Measurements from ENCODE around the gene REEP3.

DNA sequence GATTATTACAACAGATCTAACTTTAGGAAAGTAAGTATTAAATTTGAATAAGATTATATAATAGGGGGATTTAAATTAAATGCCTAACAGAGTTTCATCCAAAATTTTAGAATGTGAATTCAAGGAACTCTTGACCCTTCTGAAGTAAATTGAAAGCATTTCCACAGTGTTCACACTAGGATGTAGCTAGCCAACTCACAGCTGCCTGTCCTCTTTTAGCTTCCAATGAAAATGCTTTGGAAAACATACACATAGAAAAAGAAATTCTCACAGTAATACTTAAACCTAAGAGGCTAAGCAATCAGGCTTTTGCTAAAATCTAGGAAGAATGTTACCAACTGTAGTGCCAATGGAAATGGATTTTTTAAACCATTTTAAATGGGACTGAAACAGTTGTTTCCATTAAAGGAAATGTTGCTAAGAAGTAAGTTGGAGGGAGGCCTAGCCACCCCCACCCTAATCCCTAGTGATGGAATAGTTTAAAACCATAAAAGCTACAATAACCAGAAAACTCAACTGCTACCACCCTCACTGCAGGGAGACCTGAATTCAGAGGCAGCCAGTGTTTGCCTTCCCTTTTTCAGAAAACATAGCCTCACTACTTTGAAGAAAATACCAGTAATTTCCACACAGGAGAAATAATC lies 58.3 kb downstream of the REEP3 start:
- TF ChIP-seq, protein P1, sequence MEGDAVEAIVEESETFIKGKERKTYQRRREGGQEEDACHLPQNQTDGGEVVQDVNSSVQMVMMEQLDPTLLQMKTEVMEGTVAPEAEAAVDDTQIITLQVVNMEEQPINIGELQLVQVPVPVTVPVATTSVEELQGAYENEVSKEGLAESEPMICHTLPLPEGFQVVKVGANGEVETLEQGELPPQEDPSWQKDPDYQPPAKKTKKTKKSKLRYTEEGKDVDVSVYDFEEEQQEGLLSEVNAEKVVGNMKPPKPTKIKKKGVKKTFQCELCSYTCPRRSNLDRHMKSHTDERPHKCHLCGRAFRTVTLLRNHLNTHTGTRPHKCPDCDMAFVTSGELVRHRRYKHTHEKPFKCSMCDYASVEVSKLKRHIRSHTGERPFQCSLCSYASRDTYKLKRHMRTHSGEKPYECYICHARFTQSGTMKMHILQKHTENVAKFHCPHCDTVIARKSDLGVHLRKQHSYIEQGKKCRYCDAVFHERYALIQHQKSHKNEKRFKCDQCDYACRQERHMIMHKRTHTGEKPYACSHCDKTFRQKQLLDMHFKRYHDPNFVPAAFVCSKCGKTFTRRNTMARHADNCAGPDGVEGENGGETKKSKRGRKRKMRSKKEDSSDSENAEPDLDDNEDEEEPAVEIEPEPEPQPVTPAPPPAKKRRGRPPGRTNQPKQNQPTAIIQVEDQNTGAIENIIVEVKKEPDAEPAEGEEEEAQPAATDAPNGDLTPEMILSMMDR (IDR thresholded peaks at IDR 0.05) = no peak
- no peak for TF ChIP-seq POLR2AphosphoS5 (IDR thresholded peaks at IDR 0.05; ENCODE audit: low read depth, low read length)
- no peak for TF ChIP-seq SIN3A (IDR thresholded peaks at IDR 0.05; ENCODE audit: borderline replicate concordance, insufficient read depth, low read depth, low read length)
